HUES48 (cell line): Measurements from ENCODE around the gene CDV3.
"Not testable (repeated sequence)": the region's sequence is repeated elsewhere in the genome, so short reads cannot be mapped to it uniquely, and the experiment has no call there.

ENCODE experiments used
- H3K27ac ChIP-seq: one replicate; pipeline ENCODE4 v1.7.0; 2013; ENCODE audit warnings: low read depth, low read length, inconsistent platforms
- H3K27me3 ChIP-seq: 2 replicates; pipeline ENCODE4 v1.6.1; 2013; ENCODE audit warnings: mild to moderate bottlenecking, low read length; ENCODE audit not compliant: control insufficient read depth, insufficient read depth
- H3K36me3 ChIP-seq: 2 replicates; pipeline ENCODE4 v1.6.1; 2013; ENCODE audit warnings: low read length; ENCODE audit not compliant: control insufficient read depth, insufficient read depth
- H3K4me1 ChIP-seq: 2 replicates; pipeline ENCODE4 v1.6.1; 2013; ENCODE audit warnings: mild to moderate bottlenecking, low read length; ENCODE audit not compliant: control insufficient read depth, insufficient read depth
- H3K4me3 ChIP-seq: 2 replicates; pipeline ENCODE4 v1.5.1; 2013; ENCODE audit warnings: mild to moderate bottlenecking, low read depth, low read length
- H3K9ac ChIP-seq: 2 replicates; pipeline ENCODE4 v1.6.1; 2013; ENCODE audit warnings: mild to moderate bottlenecking, low read depth, low read length, moderate library complexity
- H3K9me3 ChIP-seq: 2 replicates; pipeline ENCODE4 v1.6.1; 2013; ENCODE audit warnings: low read length; ENCODE audit not compliant: control insufficient read depth, insufficient read depth

The CDV3 gene, protein sequence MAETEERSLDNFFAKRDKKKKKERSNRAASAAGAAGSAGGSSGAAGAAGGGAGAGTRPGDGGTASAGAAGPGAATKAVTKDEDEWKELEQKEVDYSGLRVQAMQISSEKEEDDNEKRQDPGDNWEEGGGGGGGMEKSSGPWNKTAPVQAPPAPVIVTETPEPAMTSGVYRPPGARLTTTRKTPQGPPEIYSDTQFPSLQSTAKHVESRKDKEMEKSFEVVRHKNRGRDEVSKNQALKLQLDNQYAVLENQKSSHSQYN

DNA sequence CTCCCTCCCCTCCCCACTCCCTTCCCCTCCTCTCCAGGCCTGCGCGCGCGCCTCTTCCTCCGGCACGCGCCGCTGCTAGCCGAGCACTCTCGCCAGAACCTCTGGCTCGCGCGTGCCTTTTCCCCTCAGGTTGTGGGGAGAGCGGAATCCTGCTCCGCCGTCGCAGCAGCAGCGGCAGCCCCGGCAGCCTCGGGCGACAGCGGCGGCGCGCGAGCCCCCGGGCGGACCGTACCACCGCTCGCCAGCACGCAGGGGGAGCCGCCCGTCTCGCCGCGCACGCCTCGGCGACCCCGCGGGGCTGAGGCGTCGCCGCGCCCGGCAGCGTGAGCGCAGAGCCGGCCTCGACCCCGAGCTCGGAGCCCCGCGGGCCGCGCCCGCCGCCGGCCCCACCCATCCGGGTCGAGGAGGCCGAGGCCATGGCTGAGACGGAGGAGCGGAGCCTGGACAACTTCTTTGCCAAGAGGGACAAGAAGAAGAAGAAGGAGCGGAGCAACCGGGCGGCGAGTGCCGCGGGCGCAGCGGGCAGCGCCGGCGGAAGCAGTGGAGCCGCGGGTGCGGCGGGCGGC lies at the start of gene CDV3:
Gene CDV3 (plus strand): TSS at position 58 of the 566 bp plus-strand sequence. CDS start 359 bp downstream, at position 417.
- Histone ChIP-seq H3K9me3 (no peaks in the 10 kb centered on the region), H3K27me3 (no peaks in the 10 kb centered on the region), H3K4me3 (peak within 1 kb of the TSS; percentile 95), H3K9ac (peak within 1 kb of the TSS; percentile 90), H3K4me1 (peaks cover 26% of the 10 kb centered on the region), H3K27ac (peak within 1 kb of the TSS; percentile 95), H3K36me3 (peaks cover 35% of the 10 kb centered on the region)

DNA sequence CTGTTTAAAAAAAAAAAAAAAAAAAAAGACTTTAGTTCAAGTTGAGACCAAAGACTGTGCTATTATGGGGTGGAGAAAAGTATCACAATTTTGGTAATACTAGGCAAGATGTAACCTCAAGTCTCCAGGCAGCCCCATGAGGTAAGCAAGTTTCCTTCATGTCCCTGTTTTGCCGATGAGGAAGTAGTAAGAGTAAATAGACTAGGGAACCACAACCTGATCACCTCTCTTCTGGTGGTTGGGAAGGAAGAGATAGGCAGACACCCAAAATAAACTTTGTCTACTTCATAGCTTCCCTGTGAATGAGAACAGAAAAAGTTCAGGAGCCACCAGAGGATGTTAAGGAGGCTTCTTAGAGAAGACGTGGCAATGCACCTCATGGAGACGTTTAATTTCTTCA lies 49.7 kb upstream of the CDV3 start:
- H3K9ac ChIP-seq, H3K9me3 ChIP-seq, H3K36me3 ChIP-seq, H3K27me3 ChIP-seq, H3K27ac ChIP-seq, H3K4me1 ChIP-seq, H3K4me3 ChIP-seq: not testable (repeated sequence)

DNA sequence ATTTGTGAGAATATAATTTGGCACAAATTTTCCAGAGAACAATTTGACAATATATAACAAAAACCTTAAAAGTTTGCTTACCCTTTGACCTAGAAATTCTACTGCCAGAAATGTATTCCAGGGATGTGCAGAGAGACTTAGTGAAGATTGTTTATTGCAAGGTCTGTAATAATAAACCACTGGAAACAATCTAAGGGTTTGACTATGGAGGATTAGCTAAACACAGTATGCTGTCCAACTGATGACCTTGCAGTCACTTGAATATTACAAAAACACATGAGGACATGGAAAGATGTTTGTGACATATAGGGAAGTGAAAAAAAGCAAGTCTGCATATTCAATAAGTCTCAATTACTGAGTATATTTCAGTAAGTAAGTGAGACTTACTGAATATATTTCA lies 48.1 kb upstream of the CDV3 start:
- Histone ChIP-seq H3K9me3 (no peaks in the 10 kb centered on the region), H3K4me1 (no peaks in the 10 kb centered on the region), H3K36me3 (no peaks in the 10 kb centered on the region), H3K4me3 (no peak overlapping the region), H3K27me3 (no peaks in the 10 kb centered on the region), H3K9ac (no peak overlapping the region), H3K27ac (no peak overlapping the region)

DNA sequence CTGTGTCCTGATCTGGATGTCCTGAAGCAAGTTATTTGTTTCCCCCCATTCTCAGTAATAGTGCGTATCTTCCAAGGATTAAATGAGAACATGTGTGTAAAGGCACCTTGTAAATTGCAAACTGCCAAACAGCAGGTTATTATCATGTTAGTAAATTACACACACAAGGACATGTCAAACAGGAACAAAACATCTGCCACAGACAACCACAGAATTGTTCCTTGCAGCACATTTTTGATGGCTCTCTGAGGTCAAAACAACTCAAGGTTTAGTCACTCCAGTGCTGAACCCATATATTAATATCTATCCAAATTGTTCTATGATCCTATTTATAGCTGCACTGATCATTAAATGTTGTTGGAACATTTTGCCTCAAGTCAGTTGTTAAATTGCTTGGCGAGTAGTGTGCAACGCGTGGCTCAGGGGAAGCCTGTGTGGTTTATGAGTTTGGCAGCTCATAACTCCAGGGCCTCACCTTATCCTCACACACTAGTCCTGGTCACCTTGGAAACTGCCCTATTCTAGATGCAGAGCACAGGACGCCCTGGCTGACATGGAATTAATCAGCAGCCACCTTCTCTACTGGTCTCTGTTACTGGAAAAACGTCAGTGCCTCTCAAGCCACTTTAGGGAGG lies 46.3 kb upstream of the CDV3 start:
- H3K27me3 ChIP-seq: no peaks in the 10 kb centered on the region
- no peaks in the 10 kb centered on the region for H3K36me3 ChIP-seq
- no peak overlapping the region for H3K27ac ChIP-seq
- H3K9ac ChIP-seq: no peak overlapping the region
- no peaks in the 10 kb centered on the region for H3K9me3 ChIP-seq
- no peak overlapping the region for H3K4me3 ChIP-seq
- no peaks in the 10 kb centered on the region for H3K4me1 ChIP-seq

DNA sequence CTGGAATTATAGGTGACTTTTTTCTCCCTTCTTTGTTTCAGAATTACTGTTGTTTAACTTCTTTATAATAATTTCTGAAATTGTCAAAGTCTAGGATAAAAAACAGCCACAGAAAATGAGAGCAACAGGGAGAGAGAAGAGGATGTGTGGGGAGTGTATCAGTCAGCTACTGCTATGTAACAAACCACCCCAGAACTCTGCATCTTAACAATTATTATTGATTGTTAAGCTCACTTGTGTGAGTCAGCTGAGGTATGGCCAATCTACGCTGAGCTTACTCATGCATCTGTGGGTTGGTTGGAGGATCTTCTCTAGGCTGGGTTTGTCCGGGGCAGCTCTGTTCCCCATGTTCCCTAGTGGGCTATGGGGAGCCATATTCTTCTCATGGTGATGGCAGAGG lies 43.7 kb upstream of the CDV3 start:
- Histone ChIP-seq H3K4me3 (no peak overlapping the region), H3K9me3 (no peaks in the 10 kb centered on the region), H3K27me3 (no peaks in the 10 kb centered on the region), H3K9ac (no peak overlapping the region), H3K36me3 (no peaks in the 10 kb centered on the region), H3K4me1 (peaks cover 3% of the 10 kb centered on the region; the same call in 1 of the 2 replicates), H3K27ac (no peak overlapping the region)

DNA sequence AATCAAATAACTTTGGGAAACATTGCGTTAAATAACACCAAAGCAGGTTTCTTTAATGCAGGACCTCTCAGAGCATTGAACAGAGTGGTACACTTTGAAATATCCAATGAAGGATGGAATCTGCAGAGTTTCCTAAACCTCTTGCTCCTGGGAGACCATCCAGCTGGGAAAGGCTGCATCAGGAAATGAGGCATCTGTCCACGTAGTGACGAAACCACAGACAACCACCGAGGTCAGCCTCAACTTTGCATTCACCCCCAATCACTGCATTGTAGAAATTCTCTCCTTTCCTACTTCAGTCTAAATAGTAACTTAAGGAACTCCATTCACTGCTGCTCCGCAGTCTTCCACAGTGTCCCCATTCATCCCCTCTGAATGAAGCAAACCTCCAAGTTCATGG lies 41.5 kb upstream of the CDV3 start:
- Histone ChIP-seq H3K9me3 (no peaks in the 10 kb centered on the region), H3K27me3 (no peaks in the 10 kb centered on the region), H3K27ac (no peak overlapping the region), H3K4me1 (peaks cover 3% of the 10 kb centered on the region; the same call in 1 of the 2 replicates), H3K9ac (no peak overlapping the region), H3K4me3 (no peak overlapping the region), H3K36me3 (no peaks in the 10 kb centered on the region)

DNA sequence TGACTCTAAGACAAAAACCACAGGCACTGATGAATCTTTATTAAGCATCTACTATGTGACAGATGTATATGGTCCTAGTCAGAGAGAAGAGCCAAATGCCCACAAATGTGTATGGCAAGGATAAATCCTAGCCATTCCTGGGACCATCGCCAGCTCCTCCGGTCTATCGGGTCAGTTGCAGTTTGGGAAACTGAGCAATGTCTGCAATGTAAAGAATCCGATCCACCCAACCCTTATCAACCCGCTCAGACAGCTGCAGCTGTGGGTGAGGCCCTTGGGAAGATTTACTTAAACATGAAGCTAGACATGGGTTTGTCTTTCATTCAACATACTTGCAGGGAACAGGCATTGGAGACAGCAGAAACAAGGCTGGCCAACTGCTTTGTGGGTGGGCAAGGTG lies 40.5 kb upstream of the CDV3 start:
- no peak overlapping the region for H3K27ac ChIP-seq

DNA sequence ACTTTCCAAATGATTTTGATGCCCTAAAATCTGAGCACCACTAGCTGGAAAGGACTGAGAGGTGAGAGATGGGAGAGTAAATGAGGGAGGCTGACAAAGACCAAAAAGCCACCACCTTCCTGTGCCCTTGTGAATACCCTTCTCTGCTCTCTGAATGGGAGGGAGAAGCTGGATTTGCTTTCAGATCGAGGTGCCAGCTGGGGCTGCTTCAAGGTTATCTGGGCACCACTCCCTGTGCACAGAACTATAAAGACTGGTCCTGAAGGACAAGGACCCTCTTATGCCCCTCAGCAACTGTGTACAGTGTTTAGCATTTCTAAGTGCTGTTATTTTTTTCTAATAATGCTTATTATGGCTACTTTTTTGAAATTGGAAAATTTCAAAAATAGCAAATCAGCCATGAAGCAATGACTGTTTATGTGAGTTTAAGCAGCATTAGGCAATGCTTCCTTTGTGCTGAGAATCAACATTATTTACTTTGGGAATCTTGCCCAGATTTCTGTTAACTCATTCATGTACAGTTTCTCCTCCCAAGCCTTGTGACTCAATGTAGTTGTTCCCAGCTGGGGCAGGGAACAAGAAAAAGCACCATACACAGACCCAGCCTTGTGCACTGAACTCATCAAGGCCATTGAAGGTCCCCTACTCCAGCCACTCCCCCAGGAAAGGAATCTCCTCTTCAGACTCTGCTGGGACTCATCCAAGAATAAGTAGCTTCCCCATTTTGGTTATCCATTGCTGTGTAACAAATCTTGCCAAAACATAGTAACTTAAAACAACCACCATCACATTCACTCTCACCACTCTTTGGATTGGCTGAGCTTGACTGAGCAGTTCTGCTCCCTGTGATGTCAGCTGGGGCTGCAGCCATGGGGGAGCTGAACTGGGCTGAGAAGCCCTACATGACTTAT lies 37.3 kb upstream of the CDV3 start:
- no peaks in the 10 kb centered on the region for H3K36me3 ChIP-seq
- no peak overlapping the region for H3K4me3 ChIP-seq
- peaks cover 3% of the 10 kb centered on the region; the same call in 1 of the 2 replicates for H3K4me1 ChIP-seq
- H3K27ac ChIP-seq: no peak overlapping the region
- no peaks in the 10 kb centered on the region for H3K9me3 ChIP-seq
- no peaks in the 10 kb centered on the region for H3K27me3 ChIP-seq
- no peak overlapping the region for H3K9ac ChIP-seq

More for the DNA sequence above, 40.5 kb upstream of the CDV3 start:
- no peak overlapping the region for H3K9ac ChIP-seq
- H3K4me3 ChIP-seq: no peak overlapping the region
- H3K36me3 ChIP-seq: no peaks in the 10 kb centered on the region
- H3K9me3 ChIP-seq: no peaks in the 10 kb centered on the region
- H3K27me3 ChIP-seq: no peaks in the 10 kb centered on the region
- peaks cover 3% of the 10 kb centered on the region; the same call in 1 of the 2 replicates for H3K4me1 ChIP-seq

DNA sequence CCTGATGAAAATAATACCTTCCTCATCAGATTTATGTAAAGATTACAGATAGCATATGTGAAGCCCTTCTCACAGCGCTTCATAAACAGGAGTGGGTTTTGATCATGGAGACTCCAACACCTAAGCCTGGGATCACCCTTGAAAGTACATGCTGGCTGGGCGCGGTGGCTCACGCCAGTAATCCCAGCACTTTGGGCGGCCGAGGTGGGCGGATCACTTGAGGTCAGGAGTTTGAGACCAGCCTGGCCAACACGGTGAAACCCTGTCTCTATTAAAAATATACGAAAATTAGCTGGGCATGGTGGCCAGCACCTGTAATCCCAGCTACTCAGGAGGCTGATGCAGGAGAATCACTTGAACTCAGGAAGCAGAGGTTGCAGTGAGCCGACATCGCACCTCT lies 36.4 kb upstream of the CDV3 start:
- not testable (repeated sequence) for H3K36me3 ChIP-seq, H3K4me3 ChIP-seq, H3K27me3 ChIP-seq, H3K27ac ChIP-seq, H3K4me1 ChIP-seq, H3K9me3 ChIP-seq, H3K9ac ChIP-seq

DNA sequence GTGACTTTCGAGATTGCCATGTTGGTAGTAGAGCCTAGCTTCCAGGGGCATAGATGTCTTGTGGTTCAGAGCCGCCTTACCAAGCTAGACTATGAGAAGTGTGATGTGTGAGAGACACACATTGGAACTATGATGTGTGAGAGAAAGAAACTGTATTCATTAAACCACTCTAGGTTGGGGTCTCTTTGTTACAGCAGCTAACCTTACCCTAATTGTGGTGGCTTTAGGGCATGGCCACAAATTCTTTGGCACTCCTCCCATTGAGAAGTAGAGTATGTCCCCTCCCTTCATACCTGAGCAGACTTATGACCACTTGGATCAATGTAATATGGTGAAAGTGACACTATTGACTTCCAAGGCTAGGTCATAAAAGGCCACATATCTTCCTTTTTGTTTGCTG lies 35.3 kb upstream of the CDV3 start:
- Histone ChIP-seq H3K9me3 (no peaks in the 10 kb centered on the region), H3K4me1 (no peaks in the 10 kb centered on the region), H3K27me3 (no peaks in the 10 kb centered on the region), H3K9ac (no peak overlapping the region), H3K4me3 (no peak overlapping the region), H3K36me3 (no peaks in the 10 kb centered on the region), H3K27ac (no peak overlapping the region)
